Measurements from ENCODE around the gene ATF6. TPM values are rescaled to one million over a fixed set of nuclear protein-coding genes. Genes with fewer than 3 reads are reported as not detected.

Gene ATF6
- total and polyA plus RNA-seq, 2 of the 4 experiments (the other 2 are of a cell fraction), result 12.2 to 17.6 TPM

- intact Hi-C loops (cut with micrococcal nuclease) (no loop called here), dilution Hi-C loops (cut with HindIII; ENCODE audit: low sequenced_read_pairs, unreplicated experiment) (no loop called here), in situ Hi-C loops (cut with MboI; ENCODE audit: low sequenced_read_pairs) (no loop called here)
- Histone ChIP-seq H2AFZ (replicated peaks; ENCODE audit: low read length, poor library complexity) (no peak overlapping the region), H2BK120ac (ENCODE audit: low read depth, low read length) (no peak overlapping the region), H3K4me1 (ENCODE audit: control insufficient read depth, insufficient read depth, low read length) (peaks cover 3% of the 10 kb centered on the region), H2BK5ac (ENCODE audit: low read depth, low read length, poor library complexity, severe bottlenecking) (no peak overlapping the region), H4K5ac (ENCODE audit: low read depth, low read length) (no peak overlapping the region), H3K4me3 (ENCODE audit: insufficient read depth, low read depth, low read length) (no peak overlapping the region), H3K36me3 (ENCODE audit: control insufficient read depth, insufficient read depth, low read length) (no peaks in the 10 kb centered on the region), H3K9me1 (ENCODE audit: insufficient read depth, low read length) (no peaks in the 10 kb centered on the region), H3K9me3 (ENCODE audit: control insufficient read depth, insufficient read depth, low read length) (no peaks in the 10 kb centered on the region), H3K4me2 (ENCODE audit: low read depth, low read length) (no peak overlapping the region), H3K9ac (ENCODE audit: low read depth, low read length) (no peak overlapping the region), H3K27ac (ENCODE audit: insufficient read depth, low read length) (no peak overlapping the region), H4K91ac (ENCODE audit: insufficient read depth, low read depth, low read length) (no peak overlapping the region), H3K23ac (ENCODE audit: low read depth, low read length) (no peak overlapping the region), H3K18ac (ENCODE audit: low read depth, low read length) (no peak overlapping the region), H3K4ac (ENCODE audit: low read depth, low read length) (no peak overlapping the region), H3K14ac (replicated peaks; ENCODE audit: low read depth, low read length) (no peak overlapping the region), H2BK20ac (ENCODE audit: low read depth, low read length) (no peak overlapping the region), H3K27me3 (ENCODE audit: control insufficient read depth, insufficient read depth, low read length) (no peaks in the 10 kb centered on the region), H2AK5ac (ENCODE audit: low read depth, low read length) (no peak overlapping the region), H4K20me1 (ENCODE audit: insufficient read depth, low read length) (no peaks in the 10 kb centered on the region), H4K8ac (ENCODE audit: low read depth in 2 of 2, low read length in 2 of 2) (no peak overlapping the region), H3K79me1 (ENCODE audit: low read depth in 1 of 2, low read length in 2 of 2) (no peaks in the 10 kb centered on the region; a peak in 2 of 4 replicates), H2BK15ac (ENCODE audit: low read depth, low read length) (no peak overlapping the region), H2AK9ac (replicated peaks; ENCODE audit: low read depth, low read length, poor library complexity) (no peak overlapping the region), H3K56ac (ENCODE audit: extremely low read depth, insufficient read depth, low read length) (no peak overlapping the region)
- no peak for DNase-seq
- BruUV-seq (replicated peaks), result no TSS peak
- TF ChIP-seq MAZ (IDR thresholded peaks at IDR 0.05; ENCODE audit: borderline replicate concordance, low read depth, low read length) (no peak), MAFK (IDR thresholded peaks at IDR 0.05; ENCODE audit: low read depth, low read length) (no peak), RAD21 (IDR thresholded peaks at IDR 0.05; ENCODE audit: low read length) (no peak), MXI1 (IDR thresholded peaks at IDR 0.05; ENCODE audit: borderline replicate concordance, low read depth, low read length) (no peak), CEBPB (IDR thresholded peaks at IDR 0.05; ENCODE audit: low read depth, low read length) (no peak), RFX5 (IDR thresholded peaks at IDR 0.05; ENCODE audit: low read depth, low read length) (no peak), NFE2L2 (IDR thresholded peaks at IDR 0.05; ENCODE audit: low read depth, low read length) (no peak), ELK1 (IDR thresholded peaks at IDR 0.05; ENCODE audit: borderline replicate concordance, low read depth, low read length) (no peak), FOS (IDR thresholded peaks at IDR 0.05; ENCODE audit: low read depth, low read length) (no peak), BHLHE40 (IDR thresholded peaks at IDR 0.05; ENCODE audit: low read depth, low read length) (no peak), SMC3 (IDR thresholded peaks at IDR 0.05; ENCODE audit: low read depth, low read length) (no peak), POLR2A (IDR thresholded peaks at IDR 0.05; ENCODE audit: low read depth, low read length) (no peak), CHD1 (IDR thresholded peaks at IDR 0.05; ENCODE audit: low read depth, low read length) (no peak), RCOR1 (IDR thresholded peaks at IDR 0.05; ENCODE audit: insufficient replicate concordance, low read length) (no peak)
- TF ChIP-seq, protein P1, sequence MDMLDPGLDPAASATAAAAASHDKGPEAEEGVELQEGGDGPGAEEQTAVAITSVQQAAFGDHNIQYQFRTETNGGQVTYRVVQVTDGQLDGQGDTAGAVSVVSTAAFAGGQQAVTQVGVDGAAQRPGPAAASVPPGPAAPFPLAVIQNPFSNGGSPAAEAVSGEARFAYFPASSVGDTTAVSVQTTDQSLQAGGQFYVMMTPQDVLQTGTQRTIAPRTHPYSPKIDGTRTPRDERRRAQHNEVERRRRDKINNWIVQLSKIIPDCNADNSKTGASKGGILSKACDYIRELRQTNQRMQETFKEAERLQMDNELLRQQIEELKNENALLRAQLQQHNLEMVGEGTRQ (IDR thresholded peaks at IDR 0.05; ENCODE audit: low read depth, low read length), result no peak
- TF ChIP-seq, protein P2, sequence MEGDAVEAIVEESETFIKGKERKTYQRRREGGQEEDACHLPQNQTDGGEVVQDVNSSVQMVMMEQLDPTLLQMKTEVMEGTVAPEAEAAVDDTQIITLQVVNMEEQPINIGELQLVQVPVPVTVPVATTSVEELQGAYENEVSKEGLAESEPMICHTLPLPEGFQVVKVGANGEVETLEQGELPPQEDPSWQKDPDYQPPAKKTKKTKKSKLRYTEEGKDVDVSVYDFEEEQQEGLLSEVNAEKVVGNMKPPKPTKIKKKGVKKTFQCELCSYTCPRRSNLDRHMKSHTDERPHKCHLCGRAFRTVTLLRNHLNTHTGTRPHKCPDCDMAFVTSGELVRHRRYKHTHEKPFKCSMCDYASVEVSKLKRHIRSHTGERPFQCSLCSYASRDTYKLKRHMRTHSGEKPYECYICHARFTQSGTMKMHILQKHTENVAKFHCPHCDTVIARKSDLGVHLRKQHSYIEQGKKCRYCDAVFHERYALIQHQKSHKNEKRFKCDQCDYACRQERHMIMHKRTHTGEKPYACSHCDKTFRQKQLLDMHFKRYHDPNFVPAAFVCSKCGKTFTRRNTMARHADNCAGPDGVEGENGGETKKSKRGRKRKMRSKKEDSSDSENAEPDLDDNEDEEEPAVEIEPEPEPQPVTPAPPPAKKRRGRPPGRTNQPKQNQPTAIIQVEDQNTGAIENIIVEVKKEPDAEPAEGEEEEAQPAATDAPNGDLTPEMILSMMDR (conservative IDR thresholded peaks at IDR 0.05; ENCODE audit: low read depth, low read length), result no peak
- CTCF ChIA-PET, result interaction anchor here (0.5 kb wide), 1 partner anchor 103 kb away, joined by 4 read pairs; no protein-coding TSS in a partner anchor
- no peak for ATAC-seq (ENCODE audit: low read depth)
- POLR2A ChIA-PET (ENCODE audit: unreplicated experiment), result no interaction called here
These were observed 72.8 kb downstream of the ATF6 start for GRCh38 chr1:161838885-161839284.
